PFSK-1 (cell line): ENCODE data around the gene ADAM17.

ENCODE experiments used
- FOXP2 ChIP-seq: optimal IDR thresholded peaks from 2 replicates; pipeline ENCODE3; 2011; ENCODE audit warnings: borderline replicate concordance, control low read depth, inconsistent platforms; ENCODE audit not compliant: insufficient read depth; ENCODE audit errors: extremely low read length, extremely low read depth
- POLR2AphosphoS5 ChIP-seq: IDR thresholded peaks from 2 replicates; pipeline ENCODE4 v1.6.1; 2012; ENCODE audit warnings: low read depth, mild to moderate bottlenecking, control low read depth, low read length, moderate library complexity
- SIN3A ChIP-seq: IDR thresholded peaks from 2 replicates; pipeline ENCODE4 v1.6.1; 2012; ENCODE audit warnings: mild to moderate bottlenecking, low read length, moderate library complexity, borderline replicate concordance; ENCODE audit not compliant: insufficient read depth
- TAF1 ChIP-seq: IDR thresholded peaks from 2 replicates; pipeline ENCODE4 v1.6.1; 2012; ENCODE audit warnings: low read length, control low read depth, borderline replicate concordance; ENCODE audit not compliant: insufficient read depth
- TF ChIP-seq, protein P1 (sequence below), 2 experiments: IDR thresholded peaks; 2 replicates each; pipeline versions ENCODE4 v1.6.1 to v1.8.0; 2011 to 2012; ENCODE audit warnings: low read depth in 2 of 2, low read length in 2 of 2, control low read depth in 1 of 2, inconsistent platforms in 1 of 2, mild to moderate bottlenecking in 1 of 2, moderate library complexity in 1 of 2; ENCODE audit not compliant: insufficient read depth in 1 of 2

The ADAM17 gene

GRCh38 chr2:9578467-9579235, 23.0 kb upstream of the ADAM17 start:
- TF ChIP-seq POLR2AphosphoS5 = no peak
- TF ChIP-seq, protein P1, sequence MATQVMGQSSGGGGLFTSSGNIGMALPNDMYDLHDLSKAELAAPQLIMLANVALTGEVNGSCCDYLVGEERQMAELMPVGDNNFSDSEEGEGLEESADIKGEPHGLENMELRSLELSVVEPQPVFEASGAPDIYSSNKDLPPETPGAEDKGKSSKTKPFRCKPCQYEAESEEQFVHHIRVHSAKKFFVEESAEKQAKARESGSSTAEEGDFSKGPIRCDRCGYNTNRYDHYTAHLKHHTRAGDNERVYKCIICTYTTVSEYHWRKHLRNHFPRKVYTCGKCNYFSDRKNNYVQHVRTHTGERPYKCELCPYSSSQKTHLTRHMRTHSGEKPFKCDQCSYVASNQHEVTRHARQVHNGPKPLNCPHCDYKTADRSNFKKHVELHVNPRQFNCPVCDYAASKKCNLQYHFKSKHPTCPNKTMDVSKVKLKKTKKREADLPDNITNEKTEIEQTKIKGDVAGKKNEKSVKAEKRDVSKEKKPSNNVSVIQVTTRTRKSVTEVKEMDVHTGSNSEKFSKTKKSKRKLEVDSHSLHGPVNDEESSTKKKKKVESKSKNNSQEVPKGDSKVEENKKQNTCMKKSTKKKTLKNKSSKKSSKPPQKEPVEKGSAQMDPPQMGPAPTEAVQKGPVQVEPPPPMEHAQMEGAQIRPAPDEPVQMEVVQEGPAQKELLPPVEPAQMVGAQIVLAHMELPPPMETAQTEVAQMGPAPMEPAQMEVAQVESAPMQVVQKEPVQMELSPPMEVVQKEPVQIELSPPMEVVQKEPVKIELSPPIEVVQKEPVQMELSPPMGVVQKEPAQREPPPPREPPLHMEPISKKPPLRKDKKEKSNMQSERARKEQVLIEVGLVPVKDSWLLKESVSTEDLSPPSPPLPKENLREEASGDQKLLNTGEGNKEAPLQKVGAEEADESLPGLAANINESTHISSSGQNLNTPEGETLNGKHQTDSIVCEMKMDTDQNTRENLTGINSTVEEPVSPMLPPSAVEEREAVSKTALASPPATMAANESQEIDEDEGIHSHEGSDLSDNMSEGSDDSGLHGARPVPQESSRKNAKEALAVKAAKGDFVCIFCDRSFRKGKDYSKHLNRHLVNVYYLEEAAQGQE (IDR thresholded peaks at IDR 0.05; ENCODE audit: insufficient read depth in 1 of 2, low read depth in 2 of 2, low read length in 2 of 2) = no peak
- no peak for TF ChIP-seq FOXP2
- TF ChIP-seq SIN3A = no peak
- no peak for TF ChIP-seq TAF1

- TF ChIP-seq SIN3A (no peak), TAF1 (no peak), POLR2AphosphoS5 (no peak), FOXP2 (no peak)
- TF ChIP-seq, protein P1 (IDR thresholded peaks at IDR 0.05; ENCODE audit: insufficient read depth in 1 of 2, low read depth in 2 of 2, low read length in 2 of 2) = no peak
These were observed 18.7 kb upstream of the ADAM17 start for GRCh38 chr2:9574331-9574730.

DNA sequence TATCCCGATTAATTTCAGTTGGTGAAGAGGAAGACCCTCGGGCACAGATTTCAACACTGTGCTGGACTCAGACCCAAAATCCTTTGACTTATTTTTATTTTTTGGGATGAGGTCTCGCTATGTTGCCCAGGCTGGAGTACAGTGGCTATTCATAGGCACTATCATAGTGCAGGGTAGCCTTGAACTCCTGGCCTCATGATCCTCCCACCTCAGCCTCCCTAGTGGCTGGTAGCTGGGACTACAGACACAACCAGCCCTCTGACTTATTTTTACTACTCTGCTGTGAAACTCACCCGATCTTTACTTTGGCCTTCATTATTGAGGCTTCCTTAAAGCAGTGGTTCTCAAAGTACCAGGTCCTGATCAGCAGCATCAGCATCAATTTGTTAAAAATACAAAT, 18.2 kb upstream of the ADAM17 start:
- TF ChIP-seq FOXP2 = no peak
- TF ChIP-seq, protein P1 (IDR thresholded peaks at IDR 0.05; ENCODE audit: insufficient read depth in 1 of 2, low read depth in 2 of 2, low read length in 2 of 2) = no peak
- TF ChIP-seq TAF1 = no peak
- TF ChIP-seq POLR2AphosphoS5 = no peak
- TF ChIP-seq SIN3A = no peak

DNA sequence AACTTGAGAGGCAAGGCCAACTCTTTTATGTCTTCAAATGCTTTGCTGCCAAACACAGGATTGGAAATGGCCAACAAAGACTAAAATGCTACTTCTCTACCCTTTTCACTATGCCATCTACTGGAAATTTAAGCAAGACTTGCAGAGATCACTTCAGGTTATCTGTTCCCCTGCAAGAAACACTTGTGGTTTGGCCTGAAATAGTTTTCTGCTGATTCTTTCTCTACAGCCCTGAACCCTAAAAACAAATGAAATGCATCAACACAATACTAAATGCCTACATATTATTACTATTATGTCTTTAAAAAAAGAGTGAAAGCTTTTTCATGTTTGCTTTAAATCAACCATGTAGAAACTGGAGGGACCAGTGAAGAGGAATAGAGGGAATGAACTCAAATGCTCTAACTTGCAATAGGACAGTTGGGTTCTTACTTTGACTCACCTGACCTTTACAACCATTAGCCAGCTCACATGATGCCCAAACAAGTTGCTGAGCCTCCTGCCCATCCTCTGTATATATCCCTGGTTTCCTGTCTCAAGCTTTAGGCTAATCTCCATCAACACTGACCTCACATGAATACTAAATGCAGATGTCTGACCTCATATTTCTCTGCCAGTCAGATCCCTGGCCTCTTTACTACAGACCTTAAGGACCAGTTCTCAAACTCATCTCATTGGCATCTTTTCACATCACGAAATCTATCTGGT, 17.5 kb upstream of the ADAM17 start:
- no peak for TF ChIP-seq FOXP2
- TF ChIP-seq SIN3A = no peak
- no peak for TF ChIP-seq POLR2AphosphoS5

GRCh38 chr2:9570182-9571060, 14.8 kb upstream of the ADAM17 start:
- TF ChIP-seq TAF1 = no peak
- TF ChIP-seq FOXP2 = no peak
- TF ChIP-seq, protein P1 (IDR thresholded peaks at IDR 0.05; ENCODE audit: insufficient read depth in 1 of 2, low read depth in 2 of 2, low read length in 2 of 2) = no peak
- no peak for TF ChIP-seq POLR2AphosphoS5
- no peak for TF ChIP-seq SIN3A
